ENCODE results near the gene CUL5. TPM values are rescaled to one million over a fixed set of nuclear protein-coding genes. Genes with fewer than 3 reads are reported as not detected.
"Not testable (repeated sequence)": the region's sequence is repeated elsewhere in the genome, so short reads cannot be mapped to it uniquely, and the experiment has no call there.

The CUL5 gene
- total RNA-seq, 1 donor from 2014 or later, result 27.1 TPM

GRCh38 chr11:108019870-108020540 is 11.3 kb downstream of the CUL5 start:
- no peak for DNase-seq (ENCODE audit: extremely low read depth, low read depth, low spot score)

- DNase-seq (ENCODE audit: extremely low read depth, low read depth, low spot score), result no peak
These were observed 16.8 kb downstream of the CUL5 start for GRCh38 chr11:108025387-108026080.

- no peak for DNase-seq (ENCODE audit: extremely low read depth, low read depth, low spot score)
These were observed 18.4 kb downstream of the CUL5 start for GRCh38 chr11:108027057-108027456.

- DNase-seq (ENCODE audit: extremely low read depth, low read depth, low spot score), result not testable (repeated sequence)
These were observed 20.2 kb downstream of the CUL5 start for GRCh38 chr11:108028822-108029441.

- not testable (repeated sequence) for DNase-seq (ENCODE audit: extremely low read depth, low read depth, low spot score)
These were observed 22.9 kb downstream of the CUL5 start for GRCh38 chr11:108031604-108032003.

- DNase-seq (ENCODE audit: extremely low read depth, low read depth, low spot score), result no peak
These were observed 24.1 kb downstream of the CUL5 start for GRCh38 chr11:108032800-108033199.

GRCh38 chr11:108034034-108034433 is 25.3 kb downstream of the CUL5 start:
- DNase-seq (ENCODE audit: extremely low read depth, low read depth, low spot score), result no peak

GRCh38 chr11:108034952-108035351 is 26.3 kb downstream of the CUL5 start:
- DNase-seq (ENCODE audit: extremely low read depth, low read depth, low spot score), result no peak

- DNase-seq (ENCODE audit: extremely low read depth, low read depth, low spot score), result no peak
These were observed 27.0 kb downstream of the CUL5 start for GRCh38 chr11:108035690-108036089.

GRCh38 chr11:108037211-108037610 is 28.5 kb downstream of the CUL5 start:
- DNase-seq (ENCODE audit: extremely low read depth, low read depth, low spot score), result no peak

- DNase-seq (ENCODE audit: extremely low read depth, low read depth, low spot score), result no peak
These were observed 28.9 kb downstream of the CUL5 start for GRCh38 chr11:108037636-108038035.

GRCh38 chr11:108048269-108048668 is 39.6 kb downstream of the CUL5 start:
- DNase-seq (ENCODE audit: extremely low read depth, low read depth, low spot score), result no peak

- no peak for DNase-seq (ENCODE audit: extremely low read depth, low read depth, low spot score)
These were observed 53.6 kb downstream of the CUL5 start for GRCh38 chr11:108062336-108062735.

- DNase-seq (ENCODE audit: extremely low read depth, low read depth, low spot score), result no peak
These were observed 54.7 kb downstream of the CUL5 start for GRCh38 chr11:108063410-108063809.

GRCh38 chr11:108069947-108070346 is 61.2 kb downstream of the CUL5 start:
- DNase-seq (ENCODE audit: extremely low read depth, low read depth, low spot score), result no peak

GRCh38 chr11:108084811-108085210 is 76.1 kb downstream of the CUL5 start:
- DNase-seq (ENCODE audit: extremely low read depth, low read depth, low spot score), result no peak

GRCh38 chr11:108085672-108086071 is 77.0 kb downstream of the CUL5 start:
- DNase-seq (ENCODE audit: extremely low read depth, low read depth, low spot score), result no peak

GRCh38 chr11:108092134-108092533 is 83.4 kb downstream of the CUL5 start:
- no peak for DNase-seq (ENCODE audit: extremely low read depth, low read depth, low spot score)

GRCh38 chr11:108093128-108093904 is 84.6 kb downstream of the CUL5 start:
- DNase-seq (ENCODE audit: extremely low read depth, low read depth, low spot score), result no peak

- no peak for DNase-seq (ENCODE audit: extremely low read depth, low read depth, low spot score)
These were observed 88.5 kb downstream of the CUL5 start for GRCh38 chr11:108097179-108097578.

GRCh38 chr11:108101090-108101775 is 92.5 kb downstream of the CUL5 start:
- DNase-seq (ENCODE audit: extremely low read depth, low read depth, low spot score), result no peak

Measured in glomerular endothelial cell (primary cell).